Peyer's patch (tissue), 4 donors: ENCODE data around the gene NPIPA5.
"Not testable (repeated sequence)": the region's sequence is repeated elsewhere in the genome, so short reads cannot be mapped to it uniquely, and the experiment has no call there.

Experiments
- POLR2A ChIP-seq, 2 donors: fragments of 450-650 bp; IDR thresholded peaks; one replicate each; pipeline ENCODE4 v1.5.1; 2017; ENCODE audit warnings: antibody characterized with exemption in 2 of 2, mild to moderate bottlenecking in 2 of 2, moderate library complexity in 2 of 2
- TF ChIP-seq, protein P1 (sequence below), 6 experiments: fragments of 450-650 bp in 4 of 6; fragments of 200-600 bp in 2 of 6; sonication (generic) in 1 of 6; IDR thresholded peaks; one replicate each; pipeline ENCODE4 v1.5.1; 2017 to 2019; ENCODE audit warnings: antibody characterized with exemption in 6 of 6, mild to moderate bottlenecking in 3 of 6, moderate library complexity in 1 of 6

DNA sequence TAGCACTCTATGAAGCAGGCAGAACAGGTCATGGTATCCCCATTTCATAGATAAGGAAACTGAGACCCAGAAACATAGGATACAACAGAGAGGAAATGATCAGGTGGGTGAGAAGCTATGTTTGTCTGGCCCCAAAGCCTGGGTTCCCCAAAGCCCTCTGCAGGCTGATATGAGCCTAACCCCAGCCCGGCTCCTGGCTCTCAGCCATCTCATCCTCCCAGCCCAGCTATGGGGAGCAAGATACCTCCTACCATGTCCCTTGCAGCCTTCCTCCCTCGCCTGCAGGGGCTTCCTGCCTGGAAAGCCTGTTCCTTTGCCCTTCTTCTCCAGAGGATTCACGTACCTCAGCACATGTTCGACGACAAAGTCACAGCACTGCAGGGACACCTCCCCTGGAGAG is 26.3 kb downstream of the NPIPA5 start:
- TF ChIP-seq, protein P1, sequence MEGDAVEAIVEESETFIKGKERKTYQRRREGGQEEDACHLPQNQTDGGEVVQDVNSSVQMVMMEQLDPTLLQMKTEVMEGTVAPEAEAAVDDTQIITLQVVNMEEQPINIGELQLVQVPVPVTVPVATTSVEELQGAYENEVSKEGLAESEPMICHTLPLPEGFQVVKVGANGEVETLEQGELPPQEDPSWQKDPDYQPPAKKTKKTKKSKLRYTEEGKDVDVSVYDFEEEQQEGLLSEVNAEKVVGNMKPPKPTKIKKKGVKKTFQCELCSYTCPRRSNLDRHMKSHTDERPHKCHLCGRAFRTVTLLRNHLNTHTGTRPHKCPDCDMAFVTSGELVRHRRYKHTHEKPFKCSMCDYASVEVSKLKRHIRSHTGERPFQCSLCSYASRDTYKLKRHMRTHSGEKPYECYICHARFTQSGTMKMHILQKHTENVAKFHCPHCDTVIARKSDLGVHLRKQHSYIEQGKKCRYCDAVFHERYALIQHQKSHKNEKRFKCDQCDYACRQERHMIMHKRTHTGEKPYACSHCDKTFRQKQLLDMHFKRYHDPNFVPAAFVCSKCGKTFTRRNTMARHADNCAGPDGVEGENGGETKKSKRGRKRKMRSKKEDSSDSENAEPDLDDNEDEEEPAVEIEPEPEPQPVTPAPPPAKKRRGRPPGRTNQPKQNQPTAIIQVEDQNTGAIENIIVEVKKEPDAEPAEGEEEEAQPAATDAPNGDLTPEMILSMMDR (IDR thresholded peaks at IDR 0.05): not testable (repeated sequence)
- TF ChIP-seq POLR2A (IDR thresholded peaks at IDR 0.05): not testable (repeated sequence)
